Calu3 (cell line): Measurements from ENCODE around the gene GDF7. TPM values are rescaled to one million over a fixed set of nuclear protein-coding genes. Genes with fewer than 3 reads are reported as not detected.

Experiments
- BruUV-seq: library from RNA; stranded (reverse); fragments of 400-500 nt; replicated peaks from 2 replicates; lab custom pipeline; 2021; lab: Mats Ljungman, UMichigan
- CTCF ChIA-PET: fragments of 300-600 bp; sonication (Branson Sonifier 250); formaldehyde crosslinking; loops from one replicate; lab custom pipeline; 2022; ENCODE audit warnings: antibody characterized with exemption; lab: Charles Lee
- DNase-seq: peaks from one replicate; pipeline ENCODE4 v3.0.0; 2022
- H3K27ac Mint-ChIP-seq: one replicate; pipeline ENCODE4 v1.8.0; 2022; ENCODE audit warnings: mixed read lengths; ENCODE audit not compliant: unreplicated experiment
- H3K27me3 Mint-ChIP-seq: one replicate; pipeline ENCODE4 v1.8.0; 2022; ENCODE audit warnings: mixed read lengths; ENCODE audit not compliant: unreplicated experiment
- H3K36me3 Mint-ChIP-seq: one replicate; pipeline ENCODE4 v1.8.0; 2022; ENCODE audit warnings: mild to moderate bottlenecking, moderate library complexity, mixed read lengths; ENCODE audit not compliant: insufficient read depth, unreplicated experiment
- H3K4me1 Mint-ChIP-seq: one replicate; pipeline ENCODE4 v1.8.0; 2022; ENCODE audit warnings: mild to moderate bottlenecking, low read depth, mixed read lengths; ENCODE audit not compliant: unreplicated experiment
- H3K4me3 Mint-ChIP-seq: one replicate; pipeline ENCODE4 v1.8.0; 2022; ENCODE audit warnings: mild to moderate bottlenecking, low read depth, moderate library complexity, mixed read lengths; ENCODE audit not compliant: unreplicated experiment
- H3K9me3 Mint-ChIP-seq: one replicate; pipeline ENCODE4 v1.8.0; 2022; ENCODE audit warnings: low read depth, mixed read lengths; ENCODE audit not compliant: unreplicated experiment
- CTCF ChIP-seq: fragments of 200-600 bp; IDR thresholded peaks from one replicate; pipeline ENCODE4 v1.8.0; 2022; ENCODE audit warnings: antibody characterized with exemption; ENCODE audit not compliant: unreplicated experiment
- intact Hi-C: fragments of 100-400 bp; cut with micrococcal nuclease; formaldehyde crosslinking; loops from one replicate; pipeline ENCODE4 v1.10.0; 2022; ENCODE audit not compliant: unreplicated experiment
- total RNA-seq: library from RNA; stranded (reverse); gene quantifications from 2 replicates; pipeline ENCODE4 v1.2.3, GENCODE V29; 2022

The GDF7 gene
- total RNA-seq, 1 experiment from 2014 or later, result not detected

- Mint-ChIP-seq H3K27ac (no peak overlapping the region), H3K4me3 (no peak overlapping the region), H3K27me3 (no peaks in the 10 kb centered on the region), H3K9me3 (no peaks in the 10 kb centered on the region), H3K36me3 (no peaks in the 10 kb centered on the region), H3K4me1 (no peaks in the 10 kb centered on the region)
- CTCF ChIA-PET, result no interaction called here
- DNase-seq, result no peak
- intact Hi-C loops, result no loop called here
- TF ChIP-seq CTCF, result no peak
- no TSS peak for BruUV-seq
Measured at GRCh38 chr2:20698916-20699613, 32.1 kb downstream of the GDF7 start.

- CTCF ChIA-PET, result no interaction called here
Measured at GRCh38 chr2:20702563-20702962, 35.6 kb downstream of the GDF7 start.

GRCh38 chr2:20704886-20705285 lies 37.9 kb downstream of the GDF7 start:
- no peaks in the 10 kb centered on the region for H3K4me1 Mint-ChIP-seq

More at GRCh38 chr2:20702563-20702962, 35.6 kb downstream of the GDF7 start:
- intact Hi-C loops, result no loop called here
- Mint-ChIP-seq H3K9me3 (no peaks in the 10 kb centered on the region), H3K27me3 (no peaks in the 10 kb centered on the region), H3K36me3 (no peaks in the 10 kb centered on the region), H3K4me1 (no peaks in the 10 kb centered on the region), H3K27ac (no peak overlapping the region), H3K4me3 (no peak overlapping the region)
- no peak for DNase-seq
- BruUV-seq, result no TSS peak
- no peak for TF ChIP-seq CTCF

GRCh38 chr2:20706217-20706616 lies 39.3 kb downstream of the GDF7 start:
- no peak for DNase-seq
- no peaks in the 10 kb centered on the region for H3K9me3 Mint-ChIP-seq
- no peak overlapping the region for H3K27ac Mint-ChIP-seq
- H3K4me3 Mint-ChIP-seq, result no peak overlapping the region
- BruUV-seq, result no TSS peak
- CTCF ChIA-PET, result interaction anchor here (0.7 kb wide), 1 partner anchor 146 kb away, joined by 3 read pairs; no protein-coding TSS in a partner anchor
- no peaks in the 10 kb centered on the region for H3K27me3 Mint-ChIP-seq
- peaks cover 4% of the 10 kb centered on the region for H3K36me3 Mint-ChIP-seq
- H3K4me1 Mint-ChIP-seq, result no peaks in the 10 kb centered on the region
- intact Hi-C loops, result no loop called here
- TF ChIP-seq CTCF, result no peak

More at GRCh38 chr2:20704886-20705285, 37.9 kb downstream of the GDF7 start:
- H3K27ac Mint-ChIP-seq, result no peak overlapping the region
- TF ChIP-seq CTCF, result no peak
- H3K36me3 Mint-ChIP-seq, result no peaks in the 10 kb centered on the region
- no TSS peak for BruUV-seq
- intact Hi-C loops, result no loop called here
- H3K4me3 Mint-ChIP-seq, result no peak overlapping the region
- DNase-seq, result no peak
- H3K27me3 Mint-ChIP-seq, result no peaks in the 10 kb centered on the region
- CTCF ChIA-PET, result no interaction called here
- H3K9me3 Mint-ChIP-seq, result no peaks in the 10 kb centered on the region
